ENCODE measurements around the gene PLSCR5. TPM values are rescaled to one million over a fixed set of nuclear protein-coding genes. Genes with fewer than 3 reads are reported as not detected.

Gene PLSCR5
- total RNA-seq, 3 donors from 2014 or later: not detected

DNA sequence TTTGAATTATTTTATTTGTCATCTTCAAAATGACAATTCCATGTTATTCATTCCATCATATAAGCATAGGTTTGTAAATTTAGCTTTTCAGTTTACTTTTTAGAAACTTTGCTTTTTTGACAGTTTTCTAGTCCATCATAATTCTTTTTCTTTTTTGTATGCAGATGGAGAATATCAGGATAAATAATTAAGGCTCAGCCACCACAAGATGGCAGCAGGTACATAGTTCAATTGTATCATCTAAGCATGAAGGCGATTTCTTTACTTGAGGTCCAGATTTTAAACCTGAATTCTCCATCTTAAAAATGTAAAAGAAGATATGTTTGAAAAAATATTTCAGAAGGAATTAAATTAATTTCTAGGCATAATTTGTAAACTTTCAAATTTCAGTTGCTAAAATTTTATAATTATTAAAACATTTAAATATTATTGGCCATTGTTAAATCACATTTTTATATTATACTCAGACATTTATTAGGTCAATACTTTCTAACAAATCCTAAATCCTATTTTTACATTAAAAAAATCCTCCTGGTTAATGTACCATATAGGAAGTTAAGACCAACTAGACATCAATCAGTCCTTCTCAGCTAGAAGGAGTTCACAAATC lies 15.1 kb downstream of the PLSCR5 start:
- no peaks in the 10 kb centered on the region for H3K36me3 ChIP-seq
- H3K9me3 ChIP-seq: no peaks in the 10 kb centered on the region
- no peak for TF ChIP-seq POLR2A (IDR thresholded peaks at IDR 0.05)
- TF ChIP-seq, protein P1, sequence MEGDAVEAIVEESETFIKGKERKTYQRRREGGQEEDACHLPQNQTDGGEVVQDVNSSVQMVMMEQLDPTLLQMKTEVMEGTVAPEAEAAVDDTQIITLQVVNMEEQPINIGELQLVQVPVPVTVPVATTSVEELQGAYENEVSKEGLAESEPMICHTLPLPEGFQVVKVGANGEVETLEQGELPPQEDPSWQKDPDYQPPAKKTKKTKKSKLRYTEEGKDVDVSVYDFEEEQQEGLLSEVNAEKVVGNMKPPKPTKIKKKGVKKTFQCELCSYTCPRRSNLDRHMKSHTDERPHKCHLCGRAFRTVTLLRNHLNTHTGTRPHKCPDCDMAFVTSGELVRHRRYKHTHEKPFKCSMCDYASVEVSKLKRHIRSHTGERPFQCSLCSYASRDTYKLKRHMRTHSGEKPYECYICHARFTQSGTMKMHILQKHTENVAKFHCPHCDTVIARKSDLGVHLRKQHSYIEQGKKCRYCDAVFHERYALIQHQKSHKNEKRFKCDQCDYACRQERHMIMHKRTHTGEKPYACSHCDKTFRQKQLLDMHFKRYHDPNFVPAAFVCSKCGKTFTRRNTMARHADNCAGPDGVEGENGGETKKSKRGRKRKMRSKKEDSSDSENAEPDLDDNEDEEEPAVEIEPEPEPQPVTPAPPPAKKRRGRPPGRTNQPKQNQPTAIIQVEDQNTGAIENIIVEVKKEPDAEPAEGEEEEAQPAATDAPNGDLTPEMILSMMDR (IDR thresholded peaks at IDR 0.05): peak in 2 of 3 donors; percentile 47 to 52
- H3K27me3 ChIP-seq: no peaks in the 10 kb centered on the region
- H3K4me3 ChIP-seq: no peak overlapping the region
- no peak overlapping the region for H3K27ac ChIP-seq
- intact Hi-C loops (cut with DNase I; ENCODE audit: low total_unique reads): no loop called here
- no peaks in the 10 kb centered on the region for H3K4me1 ChIP-seq
- no peak for DNase-seq (ENCODE audit: low spot score in 2 of 2)

DNA sequence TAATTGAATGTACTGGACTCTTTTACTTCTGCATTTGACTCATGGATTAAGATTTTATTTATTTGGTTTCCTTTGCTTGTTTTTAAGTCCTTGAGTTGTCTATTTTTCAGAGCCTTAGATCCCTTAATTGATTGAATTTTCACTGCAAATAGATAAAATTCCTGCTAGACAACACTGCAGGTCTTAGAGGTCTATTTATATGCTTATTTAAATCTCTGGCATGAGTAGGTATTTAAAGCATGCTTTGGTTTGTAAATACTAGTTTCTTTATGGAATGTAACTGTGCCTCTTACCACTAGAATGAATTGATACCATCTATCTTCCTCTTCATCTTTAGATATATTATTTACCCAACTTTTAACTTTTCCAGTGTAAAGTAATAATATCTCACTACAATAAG lies 20.0 kb downstream of the PLSCR5 start:
- H3K9me3 ChIP-seq: peaks cover 0 to 6% of the 10 kb centered on the region in 2 donors
- no peak overlapping the region for H3K27ac ChIP-seq
- H3K4me3 ChIP-seq: no peak overlapping the region
- TF ChIP-seq POLR2AphosphoS5 (IDR thresholded peaks at IDR 0.05) (no peak), POLR2A (IDR thresholded peaks at IDR 0.05) (no peak)
- TF ChIP-seq, protein P1 (IDR thresholded peaks at IDR 0.05): no peak
- H3K27me3 ChIP-seq: no peaks in the 10 kb centered on the region
- intact Hi-C loops (cut with DNase I; ENCODE audit: low total_unique reads): no loop called here
- H3K4me1 ChIP-seq: no peaks in the 10 kb centered on the region
- no peaks in the 10 kb centered on the region for H3K36me3 ChIP-seq
- no peak for DNase-seq (ENCODE audit: low spot score in 2 of 2)

DNA sequence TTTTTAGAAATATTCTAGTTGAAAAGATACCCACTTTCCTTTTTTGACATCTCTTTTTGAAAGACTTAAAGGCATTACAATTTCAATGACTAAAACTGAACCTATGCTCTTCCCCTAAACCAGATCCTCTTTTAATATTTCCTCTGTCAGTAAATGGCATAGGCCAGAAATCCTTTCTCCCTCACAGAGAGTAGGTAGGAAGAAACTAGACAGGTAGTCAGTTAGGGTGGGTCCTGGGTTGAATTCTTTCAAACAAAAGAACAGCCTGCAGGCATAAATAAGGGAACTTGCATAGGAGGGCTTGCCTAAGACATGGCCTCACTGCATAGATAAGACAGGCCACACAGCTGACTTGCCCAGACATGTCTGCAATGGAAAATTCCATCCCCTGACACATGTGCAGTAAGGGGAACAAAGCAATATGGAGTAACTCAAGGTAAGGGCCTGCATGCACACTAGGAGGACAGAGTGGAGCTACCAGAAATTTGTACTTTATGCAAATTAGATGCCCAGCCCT lies 23.1 kb downstream of the PLSCR5 start:
- intact Hi-C loops (cut with DNase I; ENCODE audit: low total_unique reads): no loop called here
- Histone ChIP-seq H3K27me3 (no peaks in the 10 kb centered on the region), H3K4me3 (no peak overlapping the region), H3K9me3 (peaks cover 0 to 6% of the 10 kb centered on the region in 2 donors), H3K4me1 (no peaks in the 10 kb centered on the region), H3K27ac (no peak overlapping the region), H3K36me3 (no peaks in the 10 kb centered on the region)
- TF ChIP-seq, protein P1 (IDR thresholded peaks at IDR 0.05): no peak
- TF ChIP-seq POLR2AphosphoS5 (IDR thresholded peaks at IDR 0.05): no peak
- TF ChIP-seq POLR2A (IDR thresholded peaks at IDR 0.05): no peak
- DNase-seq (ENCODE audit: low spot score in 2 of 2): no peak

DNA sequence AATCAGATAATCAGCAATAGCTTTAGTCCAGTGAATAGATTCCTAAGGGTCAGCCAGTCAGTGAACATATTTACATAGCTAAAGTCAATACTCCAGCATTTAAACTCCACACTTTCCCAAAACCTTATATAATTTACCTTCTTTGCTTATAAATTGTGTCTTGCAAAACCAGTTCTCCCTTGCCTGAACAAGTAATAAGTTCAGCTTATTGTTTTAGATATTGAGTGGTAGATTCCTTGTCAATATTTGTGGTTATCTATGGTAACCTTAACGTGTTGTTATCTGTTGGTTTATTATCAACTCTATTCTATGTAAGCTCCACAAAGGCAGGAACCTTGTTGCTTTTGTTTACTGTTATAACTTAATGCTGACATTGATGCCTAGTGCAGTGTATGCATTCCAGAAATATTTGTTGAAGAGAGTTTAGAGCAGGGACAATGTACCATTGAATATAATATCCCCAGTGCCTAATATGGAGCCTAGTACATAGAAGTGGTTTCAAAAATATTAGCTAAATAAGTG lies 24.0 kb downstream of the PLSCR5 start:
- intact Hi-C loops (cut with DNase I; ENCODE audit: low total_unique reads): no loop called here
- TF ChIP-seq, protein P1 (IDR thresholded peaks at IDR 0.05): no peak

DNA sequence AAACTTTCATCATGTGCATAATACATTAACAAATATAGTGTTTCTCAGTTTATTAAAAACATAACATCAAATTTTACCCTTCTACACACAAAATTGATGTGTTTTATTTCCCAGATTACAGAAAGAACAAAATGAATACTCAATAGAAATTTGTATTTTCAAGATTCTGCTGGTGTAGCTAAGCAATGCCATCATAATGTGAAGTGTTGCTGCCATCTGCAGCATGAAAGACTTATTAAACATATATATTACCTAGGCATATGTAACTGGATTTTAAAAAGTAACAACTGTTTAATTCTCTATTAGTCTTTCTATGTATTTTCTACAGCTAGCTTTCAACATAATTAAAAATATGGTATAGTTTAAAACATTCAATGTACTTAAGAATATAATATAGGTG lies 27.5 kb downstream of the PLSCR5 start:
- no peak overlapping the region for H3K27ac ChIP-seq
- peaks cover 0 to 3% of the 10 kb centered on the region in 2 donors for H3K9me3 ChIP-seq
- no peak overlapping the region for H3K4me3 ChIP-seq
- no peak for TF ChIP-seq POLR2AphosphoS5 (IDR thresholded peaks at IDR 0.05)
- TF ChIP-seq POLR2A (IDR thresholded peaks at IDR 0.05): no peak
- TF ChIP-seq, protein P1 (IDR thresholded peaks at IDR 0.05): peak in 2 of 3 donors; percentile 17 to 37
- DNase-seq (ENCODE audit: low spot score in 2 of 2): no peak
- H3K4me1 ChIP-seq: no peaks in the 10 kb centered on the region
- intact Hi-C loops (cut with DNase I; ENCODE audit: low total_unique reads): no loop called here
- H3K27me3 ChIP-seq: no peaks in the 10 kb centered on the region
- H3K36me3 ChIP-seq: no peaks in the 10 kb centered on the region

More for the DNA sequence above, 24.0 kb downstream of the PLSCR5 start:
- Histone ChIP-seq H3K4me1 (no peaks in the 10 kb centered on the region), H3K4me3 (no peak overlapping the region), H3K27me3 (no peaks in the 10 kb centered on the region), H3K27ac (no peak overlapping the region), H3K36me3 (no peaks in the 10 kb centered on the region), H3K9me3 (peaks cover 0 to 6% of the 10 kb centered on the region in 2 donors)
- DNase-seq (ENCODE audit: low spot score in 2 of 2): no peak

Measured in breast epithelium (tissue), 4 donors.